Measurements from ENCODE around the gene TTYH1.

The TTYH1 gene

DNA sequence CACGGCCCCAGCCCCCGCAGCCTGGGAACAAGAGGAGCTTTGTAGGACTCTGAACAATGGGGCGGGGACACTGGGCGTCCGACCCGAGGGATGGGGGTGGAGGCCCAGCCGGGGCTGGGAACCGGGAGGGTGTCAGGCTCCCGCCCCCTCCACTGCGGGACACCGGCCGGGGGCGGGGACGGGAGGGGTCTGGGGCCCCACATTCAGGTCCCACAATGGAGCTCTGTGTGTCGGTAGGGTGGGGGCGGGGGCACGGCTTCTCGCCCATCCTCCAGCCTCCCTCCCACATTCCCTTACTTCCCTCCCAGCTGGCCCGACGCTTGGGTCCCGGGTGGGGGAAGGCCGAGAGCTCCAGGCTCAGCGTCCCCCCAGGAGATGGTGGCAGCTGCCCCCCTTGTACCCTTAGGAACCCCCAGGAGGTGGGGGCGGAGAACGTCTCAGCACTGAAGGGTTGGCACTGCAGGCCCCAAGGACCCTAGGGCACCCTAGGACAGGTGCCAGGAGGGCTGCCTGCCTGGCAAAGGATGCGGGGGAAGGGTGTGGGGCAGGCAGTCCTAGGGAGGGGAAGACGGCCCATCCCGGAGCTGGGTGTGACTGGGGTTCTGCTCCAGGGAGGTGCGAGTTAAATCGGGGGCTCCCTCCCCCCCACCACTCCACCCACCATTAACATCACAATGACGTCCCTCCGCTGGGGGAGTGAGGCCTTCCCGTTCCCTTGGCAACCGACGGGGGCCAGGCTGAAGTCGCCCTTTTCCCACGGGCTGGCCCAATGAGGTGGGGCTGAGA, 5.3 kb downstream of the TTYH1 start:
- H3K4me3 ChIP-seq (ENCODE audit: low read length): no peak overlapping the region
- H3K79me2 ChIP-seq (ENCODE audit: low read length): no peaks in the 10 kb centered on the region
- H3K4me1 ChIP-seq (ENCODE audit: low read length): no peaks in the 10 kb centered on the region
- no peaks in the 10 kb centered on the region for H3K27me3 ChIP-seq (ENCODE audit: low read depth, low read length)
- no peak for TF ChIP-seq EZH2phosphoT487 (IDR thresholded peaks at IDR 0.05; ENCODE audit: low read depth)
- TF ChIP-seq, protein P1, sequence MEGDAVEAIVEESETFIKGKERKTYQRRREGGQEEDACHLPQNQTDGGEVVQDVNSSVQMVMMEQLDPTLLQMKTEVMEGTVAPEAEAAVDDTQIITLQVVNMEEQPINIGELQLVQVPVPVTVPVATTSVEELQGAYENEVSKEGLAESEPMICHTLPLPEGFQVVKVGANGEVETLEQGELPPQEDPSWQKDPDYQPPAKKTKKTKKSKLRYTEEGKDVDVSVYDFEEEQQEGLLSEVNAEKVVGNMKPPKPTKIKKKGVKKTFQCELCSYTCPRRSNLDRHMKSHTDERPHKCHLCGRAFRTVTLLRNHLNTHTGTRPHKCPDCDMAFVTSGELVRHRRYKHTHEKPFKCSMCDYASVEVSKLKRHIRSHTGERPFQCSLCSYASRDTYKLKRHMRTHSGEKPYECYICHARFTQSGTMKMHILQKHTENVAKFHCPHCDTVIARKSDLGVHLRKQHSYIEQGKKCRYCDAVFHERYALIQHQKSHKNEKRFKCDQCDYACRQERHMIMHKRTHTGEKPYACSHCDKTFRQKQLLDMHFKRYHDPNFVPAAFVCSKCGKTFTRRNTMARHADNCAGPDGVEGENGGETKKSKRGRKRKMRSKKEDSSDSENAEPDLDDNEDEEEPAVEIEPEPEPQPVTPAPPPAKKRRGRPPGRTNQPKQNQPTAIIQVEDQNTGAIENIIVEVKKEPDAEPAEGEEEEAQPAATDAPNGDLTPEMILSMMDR (IDR thresholded peaks at IDR 0.05; ENCODE audit: low read depth, low read length): no peak
- H2AFZ ChIP-seq (ENCODE audit: low read depth, low read length): no peak overlapping the region
- no peaks in the 10 kb centered on the region for H3K36me3 ChIP-seq (replicated peaks; ENCODE audit: low read depth, low read length)
- H3K9me3 ChIP-seq (ENCODE audit: insufficient read depth, low read length): no peaks in the 10 kb centered on the region
- no peaks in the 10 kb centered on the region for H4K20me1 ChIP-seq (ENCODE audit: insufficient read depth, low read length)
- no peak overlapping the region for H3K4me2 ChIP-seq (ENCODE audit: low read length)
- H3K9ac ChIP-seq (ENCODE audit: low read length): no peak overlapping the region
- no peak overlapping the region for H3K27ac ChIP-seq (ENCODE audit: low read length)

DNA sequence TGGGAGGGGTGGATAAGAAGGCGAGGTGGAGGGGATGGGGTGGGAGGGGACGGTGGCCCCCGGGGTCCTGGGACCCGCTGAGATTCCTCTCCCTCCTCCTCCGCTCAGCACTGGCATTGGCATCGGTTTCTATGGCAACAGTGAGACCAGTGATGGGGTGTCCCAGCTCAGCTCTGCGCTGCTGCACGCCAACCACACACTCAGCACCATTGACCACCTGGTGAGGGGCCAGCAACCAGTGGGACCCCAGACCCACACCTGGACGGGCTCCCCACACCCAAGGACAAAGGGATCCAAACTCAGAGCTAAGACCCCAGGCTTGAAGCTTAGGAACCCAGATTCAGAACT, 5.9 kb downstream of the TTYH1 start:
- Histone ChIP-seq H3K27ac (ENCODE audit: low read length) (no peak overlapping the region), H3K4me2 (ENCODE audit: low read length) (no peak overlapping the region), H3K9ac (ENCODE audit: low read length) (no peak overlapping the region), H3K79me2 (ENCODE audit: low read length) (no peaks in the 10 kb centered on the region), H3K27me3 (ENCODE audit: low read depth, low read length) (no peaks in the 10 kb centered on the region), H2AFZ (ENCODE audit: low read depth, low read length) (no peak overlapping the region), H3K4me1 (ENCODE audit: low read length) (no peaks in the 10 kb centered on the region), H3K36me3 (replicated peaks; ENCODE audit: low read depth, low read length) (no peaks in the 10 kb centered on the region), H4K20me1 (ENCODE audit: insufficient read depth, low read length) (no peaks in the 10 kb centered on the region), H3K9me3 (ENCODE audit: insufficient read depth, low read length) (no peaks in the 10 kb centered on the region), H3K4me3 (ENCODE audit: low read length) (no peak overlapping the region)
- TF ChIP-seq EZH2phosphoT487 (IDR thresholded peaks at IDR 0.05; ENCODE audit: low read depth): no peak
- TF ChIP-seq, protein P1 (IDR thresholded peaks at IDR 0.05; ENCODE audit: low read depth, low read length): no peak

DNA sequence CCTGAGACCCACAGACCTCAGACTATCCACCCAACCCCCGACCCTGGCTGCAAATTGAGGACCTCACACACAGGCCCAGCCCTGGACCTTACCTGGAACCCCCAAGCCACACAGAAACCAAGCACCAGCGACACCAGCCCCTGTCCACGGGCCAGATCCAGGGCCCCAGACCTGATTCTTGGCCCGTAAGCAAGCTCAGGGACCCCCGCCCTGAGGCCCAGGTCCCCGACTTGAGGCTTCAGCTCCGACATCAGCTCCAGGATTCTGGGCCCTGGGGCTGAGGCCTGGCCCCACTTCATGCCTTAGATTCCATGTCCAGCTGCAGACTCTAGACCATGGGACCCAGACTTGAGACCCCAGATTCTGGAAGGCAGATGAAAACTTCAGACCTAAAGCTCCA, 6.3 kb downstream of the TTYH1 start:
- Histone ChIP-seq H4K20me1 (ENCODE audit: insufficient read depth, low read length) (no peaks in the 10 kb centered on the region), H3K9ac (ENCODE audit: low read length) (no peak overlapping the region), H3K4me3 (ENCODE audit: low read length) (no peak overlapping the region), H3K4me2 (ENCODE audit: low read length) (no peak overlapping the region), H3K79me2 (ENCODE audit: low read length) (no peaks in the 10 kb centered on the region), H3K4me1 (ENCODE audit: low read length) (no peaks in the 10 kb centered on the region), H3K27me3 (ENCODE audit: low read depth, low read length) (no peaks in the 10 kb centered on the region), H3K36me3 (replicated peaks; ENCODE audit: low read depth, low read length) (no peaks in the 10 kb centered on the region), H3K9me3 (ENCODE audit: insufficient read depth, low read length) (no peaks in the 10 kb centered on the region), H2AFZ (ENCODE audit: low read depth, low read length) (no peak overlapping the region), H3K27ac (ENCODE audit: low read length) (no peak overlapping the region)
- TF ChIP-seq, protein P1 (IDR thresholded peaks at IDR 0.05; ENCODE audit: low read depth, low read length): no peak
- no peak for TF ChIP-seq EZH2phosphoT487 (IDR thresholded peaks at IDR 0.05; ENCODE audit: low read depth)

DNA sequence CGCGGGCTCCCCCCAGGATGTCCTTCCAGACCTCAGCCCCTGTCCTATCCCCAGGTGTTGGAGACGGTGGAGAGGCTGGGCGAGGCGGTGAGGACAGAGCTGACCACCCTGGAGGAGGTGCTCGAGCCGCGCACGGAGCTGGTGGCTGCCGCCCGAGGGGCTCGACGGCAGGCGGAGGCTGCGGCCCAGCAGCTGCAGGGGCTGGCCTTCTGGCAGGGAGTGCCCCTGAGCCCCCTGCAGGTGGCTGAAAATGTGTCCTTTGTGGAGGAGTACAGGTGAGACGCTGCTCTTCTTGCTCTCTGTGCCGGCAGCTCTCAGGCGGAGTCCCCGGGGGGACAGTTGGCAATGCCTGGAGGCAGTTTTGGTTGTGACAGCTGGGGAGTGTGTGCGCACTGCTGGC, 6.9 kb downstream of the TTYH1 start:
- Histone ChIP-seq H3K4me2 (ENCODE audit: low read length) (no peak overlapping the region), H3K4me3 (ENCODE audit: low read length) (no peak overlapping the region), H3K27me3 (ENCODE audit: low read depth, low read length) (no peaks in the 10 kb centered on the region), H3K9ac (ENCODE audit: low read length) (no peak overlapping the region), H3K27ac (ENCODE audit: low read length) (no peak overlapping the region), H3K36me3 (replicated peaks; ENCODE audit: low read depth, low read length) (no peaks in the 10 kb centered on the region), H3K79me2 (ENCODE audit: low read length) (no peaks in the 10 kb centered on the region), H3K4me1 (ENCODE audit: low read length) (no peaks in the 10 kb centered on the region), H2AFZ (ENCODE audit: low read depth, low read length) (no peak overlapping the region), H3K9me3 (ENCODE audit: insufficient read depth, low read length) (no peaks in the 10 kb centered on the region), H4K20me1 (ENCODE audit: insufficient read depth, low read length) (no peaks in the 10 kb centered on the region)
- TF ChIP-seq, protein P1 (IDR thresholded peaks at IDR 0.05; ENCODE audit: low read depth, low read length): no peak
- no peak for TF ChIP-seq EZH2phosphoT487 (IDR thresholded peaks at IDR 0.05; ENCODE audit: low read depth)
